Activated CD4-positive, alpha-beta T cell treated with anti-CD3 and anti-CD28 coated beads for 24 hours (primary cell): ENCODE results near the gene CEACAM3.

Experiments
- DNase-seq, 2 donors: peaks; one replicate each; pipeline ENCODE4 v3.0.0-alpha.2; 2020; ENCODE audit warnings: low read depth in 2 of 2

The CEACAM3 gene

GRCh38 chr19:41844601-41845000 is 48.2 kb downstream of the CEACAM3 start, which contains the start of gene LYPD4:
LYPD4 (minus strand) TSS chr19:41844683; CDS start chr19:41839285, 5,398 bp downstream.
- DNase-seq, result no peak

GRCh38 chr19:41845001-41845050 is 48.4 kb downstream of the CEACAM3 start, which contains the start of gene DMRTC2:
DMRTC2 (plus strand) TSS chr19:41845042; CDS start chr19:41847429, 2,387 bp downstream.
- no peak for DNase-seq

GRCh38 chr19:41845051-41845590 is 48.7 kb downstream of the CEACAM3 start:
- no peak for DNase-seq

- DNase-seq, result no peak
Measured at GRCh38 chr19:41847351-41848105, 51.1 kb downstream of the CEACAM3 start.

GRCh38 chr19:41848666-41849065 is 52.3 kb downstream of the CEACAM3 start:
- no peak for DNase-seq

- DNase-seq, result no peak
Measured at GRCh38 chr19:41849067-41849466, 52.7 kb downstream of the CEACAM3 start.

GRCh38 chr19:41850381-41850780 is 54.0 kb downstream of the CEACAM3 start:
- DNase-seq, result no peak

- DNase-seq, result no peak
Measured at GRCh38 chr19:41851456-41851855, 55.1 kb downstream of the CEACAM3 start.

- no peak for DNase-seq
Measured at GRCh38 chr19:41853344-41853743, 57.0 kb downstream of the CEACAM3 start.

GRCh38 chr19:41853768-41854167 is 57.4 kb downstream of the CEACAM3 start:
- no peak for DNase-seq

GRCh38 chr19:41859213-41859617 is 62.8 kb downstream of the CEACAM3 start:
- DNase-seq, result no peak

GRCh38 chr19:41859618-41860418 is 63.4 kb downstream of the CEACAM3 start, which contains the start of gene RPS19:
RPS19 (plus strand) TSS chr19:41860255; CDS start chr19:41860775, 520 bp downstream.
- peak; percentile 97 for DNase-seq

GRCh38 chr19:41860419-41861115 is 64.2 kb downstream of the CEACAM3 start:
- DNase-seq, result no peak
